WTC11 (cell line): ENCODE data around the gene NR3C2. TPM values are rescaled to one million over a fixed set of nuclear protein-coding genes. Genes with fewer than 3 reads are reported as not detected.

ENCODE experiments used
- ATAC-seq: fragments of 200-7000 bp; cut with Tn5 transposase; 2 replicates; pipeline ENCODE4 v1.10.0; 2021; ENCODE audit warnings: mild to moderate bottlenecking, moderate library complexity
- CTCF ChIA-PET: fragments of 300-600 bp; sonication (Branson Sonifier 250); formaldehyde crosslinking; loops from one replicate; lab custom pipeline; 2021; ENCODE audit warnings: antibody characterized with exemption; lab: Charles Lee
- POLR2A ChIA-PET: fragments of 350-600 bp; sonication (Branson Sonifier 250); formaldehyde crosslinking; loops from one replicate; lab custom pipeline; 2021; ENCODE audit warnings: antibody characterized with exemption; lab: Charles Lee
- DNase-seq: peaks from one replicate; pipeline ENCODE4 v3.0.0; 2021; ENCODE audit warnings: low spot score
- H3K27ac Mint-ChIP-seq: 2 replicates; pipeline ENCODE4 v1.8.0; 2021; ENCODE audit warnings: mixed read lengths
- H3K27me3 Mint-ChIP-seq: 2 replicates; pipeline ENCODE4 v1.8.0; 2021; ENCODE audit warnings: low read depth, mild to moderate bottlenecking, moderate library complexity, mixed read lengths
- H3K36me3 Mint-ChIP-seq: 2 replicates; pipeline ENCODE4 v1.8.0; 2021; ENCODE audit warnings: mixed read lengths
- H3K4me1 Mint-ChIP-seq: 2 replicates; pipeline ENCODE4 v1.8.0; 2022; ENCODE audit warnings: mixed read lengths
- H3K4me3 Mint-ChIP-seq: 2 replicates; pipeline ENCODE4 v1.8.0; 2021; ENCODE audit warnings: mild to moderate bottlenecking, moderate library complexity, mixed read lengths
- H3K9me3 Mint-ChIP-seq: 2 replicates; pipeline ENCODE4 v1.8.0; 2021; ENCODE audit warnings: mixed read lengths
- AFF4 ChIP-seq: sonication (generic); formaldehyde crosslinking; IDR thresholded peaks from 2 replicates; pipeline ENCODE4 v1.8.1; 2023; ENCODE audit warnings: mild to moderate bottlenecking, missing genetic modification reagents, borderline replicate concordance
- ATF6 ChIP-seq: sonication (generic); formaldehyde crosslinking; IDR thresholded peaks from 2 replicates; pipeline ENCODE4 v1.8.1; 2023; ENCODE audit warnings: mild to moderate bottlenecking, missing genetic modification reagents
- CBFB ChIP-seq: sonication (generic); formaldehyde crosslinking; IDR thresholded peaks from 2 replicates; pipeline ENCODE4 v1.8.1; 2022; ENCODE audit warnings: mild to moderate bottlenecking, low read depth, missing genetic modification reagents
- E2F5 ChIP-seq: sonication (generic); formaldehyde crosslinking; IDR thresholded peaks from 2 replicates; pipeline ENCODE4 v1.8.1; 2022; ENCODE audit warnings: mild to moderate bottlenecking, moderate library complexity, missing genetic modification reagents
- ELF4 ChIP-seq: sonication (generic); formaldehyde crosslinking; IDR thresholded peaks from 2 replicates; pipeline ENCODE4 v1.8.1; 2022; ENCODE audit warnings: low read depth, mild to moderate bottlenecking, moderate library complexity, missing genetic modification reagents
- ERG ChIP-seq: fragments of 250-450 bp; sonication (Bioruptor Pico); IDR thresholded peaks from 2 replicates; pipeline ENCODE4 v1.8.0; 2021; ENCODE audit warnings: mild to moderate bottlenecking
- HMGXB4 ChIP-seq: sonication (generic); formaldehyde crosslinking; IDR thresholded peaks from 2 replicates; pipeline ENCODE4 v1.8.1; 2023; ENCODE audit warnings: mild to moderate bottlenecking, moderate library complexity, missing genetic modification reagents
- MLX ChIP-seq: sonication (generic); formaldehyde crosslinking; IDR thresholded peaks from 2 replicates; pipeline ENCODE4 v1.8.1; 2023; ENCODE audit warnings: mild to moderate bottlenecking, missing genetic modification reagents, moderate library complexity
- MXD4 ChIP-seq: fragments of 250-450 bp; sonication (Bioruptor Pico); IDR thresholded peaks from 2 replicates; pipeline ENCODE4 v1.8.0; 2021; ENCODE audit warnings: mild to moderate bottlenecking, moderate library complexity, borderline replicate concordance
- NR3C1 ChIP-seq: sonication (generic); formaldehyde crosslinking; conservative IDR thresholded peaks from 2 replicates; pipeline ENCODE4 v1.8.1; 2023; ENCODE audit warnings: low read depth, mild to moderate bottlenecking, missing genetic modification reagents
- TCF7 ChIP-seq: sonication (generic); formaldehyde crosslinking; IDR thresholded peaks from 2 replicates; pipeline ENCODE4 v1.8.0; 2022; ENCODE audit warnings: mild to moderate bottlenecking, low read depth, missing genetic modification reagents, moderate library complexity
- ZBTB21 ChIP-seq: sonication (generic); formaldehyde crosslinking; IDR thresholded peaks from 2 replicates; pipeline ENCODE4 v1.8.1; 2023; ENCODE audit warnings: mild to moderate bottlenecking, missing genetic modification reagents, borderline replicate concordance
- ZBTB43 ChIP-seq: sonication (generic); formaldehyde crosslinking; IDR thresholded peaks from 2 replicates; pipeline ENCODE4 v1.8.1; 2023; ENCODE audit warnings: mild to moderate bottlenecking, missing genetic modification reagents
- ZNF138 ChIP-seq: sonication (generic); formaldehyde crosslinking; conservative IDR thresholded peaks from 2 replicates; pipeline ENCODE4 v1.8.1; 2022; ENCODE audit warnings: mild to moderate bottlenecking, moderate library complexity, missing genetic modification reagents
- ZNF263 ChIP-seq: sonication (generic); formaldehyde crosslinking; IDR thresholded peaks from 2 replicates; pipeline ENCODE4 v1.8.1; 2022; ENCODE audit warnings: low read depth, mild to moderate bottlenecking, moderate library complexity, missing genetic modification reagents
- ZNF317 ChIP-seq: sonication (generic); formaldehyde crosslinking; IDR thresholded peaks from 2 replicates; pipeline ENCODE4 v1.8.1; 2023; ENCODE audit warnings: low read depth, mild to moderate bottlenecking, moderate library complexity, missing genetic modification reagents, borderline replicate concordance
- total RNA-seq: library from RNA; stranded (reverse); gene quantifications from 3 replicates; pipeline ENCODE4 v1.2.3, GENCODE V29; 2021

NR3C2 gene
- total RNA-seq, 1 experiment from 2014 or later = 2.8 TPM

GRCh38 chr4:148184922-148185321 is 257.3 kb downstream of the NR3C2 start (continued):
- TF ChIP-seq AFF4 (CRISPR knock-in tag) = no peak
- TF ChIP-seq MLX (CRISPR knock-in tag) = no peak
- TF ChIP-seq ERG = no peak
- TF ChIP-seq NR3C1 (CRISPR knock-in tag) = no peak
- TF ChIP-seq TCF7 (CRISPR knock-in tag) = no peak
- no peak for TF ChIP-seq ELF4 (CRISPR knock-in tag)
- TF ChIP-seq, all 79 proteins: peak for 0

- CTCF ChIA-PET = no interaction called here
- H3K27ac Mint-ChIP-seq = no peak overlapping the region
- 0 out of 2 replicates have a peak, but pooled peaks cover 3% of the 10 kb centered on the region for H3K4me1 Mint-ChIP-seq
- no peak for ATAC-seq
- peaks cover 3% of the 10 kb centered on the region; the same call in 1 of the 2 replicates for H3K9me3 Mint-ChIP-seq
- no peaks in the 10 kb centered on the region for H3K36me3 Mint-ChIP-seq
- no peak overlapping the region for H3K4me3 Mint-ChIP-seq
- no peak for DNase-seq
- TF ChIP-seq ZNF263 (no peak), ZNF138 (CRISPR knock-in tag) (no peak), ZBTB21 (no peak), MXD4 (CRISPR knock-in tag) (no peak), ZNF317 (no peak)
- H3K27me3 Mint-ChIP-seq = no peaks in the 10 kb centered on the region
- POLR2A ChIA-PET = no interaction called here
Measured at GRCh38 chr4:148182230-148182911, 259.8 kb downstream of the NR3C2 start.

GRCh38 chr4:148173397-148174017 is 268.7 kb downstream of the NR3C2 start:
- TF ChIP-seq HMGXB4 (CRISPR knock-in tag) (no peak), E2F5 (no peak), ATF6 (CRISPR knock-in tag) (no peak), CBFB (CRISPR knock-in tag) (no peak), ZBTB43 (CRISPR knock-in tag) (no peak)
- CTCF ChIA-PET = no interaction called here
- POLR2A ChIA-PET = no interaction called here
- peaks cover 10% of the 10 kb centered on the region for H3K9me3 Mint-ChIP-seq
- no peak for DNase-seq
- no peaks in the 10 kb centered on the region for H3K4me1 Mint-ChIP-seq
- H3K27me3 Mint-ChIP-seq = no peaks in the 10 kb centered on the region
- no peak overlapping the region for H3K4me3 Mint-ChIP-seq
- H3K36me3 Mint-ChIP-seq = peaks cover 7% of the 10 kb centered on the region
- no peak overlapping the region for H3K27ac Mint-ChIP-seq
- no peak for ATAC-seq
